Fibroblast of the aortic adventitia (primary cell): ENCODE results near the gene RPS21. TPM values are rescaled to one million over a fixed set of nuclear protein-coding genes. Genes with fewer than 3 reads are reported as not detected.
A peak's percentile ranks its signal among the peaks of the same experiment; 100 is the strongest.
"Not testable (repeated sequence)": the region's sequence is repeated elsewhere in the genome, so short reads cannot be mapped to it uniquely, and the experiment has no call there.

Experiments
- DNase-seq: peaks from one replicate; pipeline ENCODE4 v3.0.0-alpha.2; 2010; ENCODE audit warnings: low read depth
- H3K4me3 ChIP-seq: 2 replicates; pipeline ENCODE4 v1.5.1; 2011; ENCODE audit warnings: low read depth, mild to moderate bottlenecking, control low read depth, low read length, moderate library complexity
- CTCF ChIP-seq: IDR thresholded peaks from 2 replicates; pipeline ENCODE4 v1.5.1; 2011; ENCODE audit warnings: mild to moderate bottlenecking, low read length, control low read depth, inconsistent platforms; ENCODE audit not compliant: insufficient read depth
- total RNA-seq: library from RNA; depleted of rRNA; stranded (reverse); fragments of >200 nt; gene quantifications from 2 replicates; pipeline ENCODE4 v1.2.3, GENCODE V29; 2012; ENCODE audit warnings: low replicate concordance

Gene RPS21
- total RNA-seq, 1 donor, result 1,887 TPM

GRCh38 chr20:62369815-62370114 lies 17.1 kb upstream of the RPS21 start:
- H3K4me3 ChIP-seq, result no peak overlapping the region
- TF ChIP-seq CTCF, result no peak
- DNase-seq, result no peak

DNA sequence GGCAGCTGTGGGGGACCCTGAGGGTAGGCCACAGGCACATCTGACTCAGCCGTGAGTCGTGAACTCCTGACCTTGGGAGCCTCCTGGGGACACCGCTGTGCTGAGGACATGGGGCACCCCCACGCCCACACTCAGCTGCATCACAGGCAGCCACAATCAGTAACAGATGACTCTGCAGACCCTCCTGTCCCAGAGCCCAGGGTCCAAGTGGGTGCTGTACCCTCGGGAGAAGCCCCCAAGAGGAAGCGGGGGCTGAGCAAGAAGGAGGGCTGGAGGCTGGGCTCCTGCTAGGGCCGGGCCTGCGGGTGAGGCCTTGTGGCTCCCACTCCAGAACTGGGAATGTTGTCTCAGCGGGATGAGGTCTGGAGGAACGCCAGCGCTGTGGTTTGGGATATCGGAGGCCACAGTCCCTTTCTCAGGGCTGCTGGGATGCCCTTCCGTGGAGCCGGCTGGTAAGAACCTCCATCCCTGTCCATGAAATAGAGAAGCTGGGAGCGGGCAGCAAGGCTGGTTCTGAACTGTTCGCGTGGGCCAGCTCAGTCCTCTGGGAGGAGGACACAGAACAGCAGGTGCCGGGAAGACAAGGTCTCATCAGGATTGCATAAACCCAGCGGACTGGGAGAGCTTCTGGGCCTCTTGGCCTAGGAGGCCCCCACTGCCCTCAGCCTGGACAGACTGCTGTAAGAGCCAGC lies 16.6 kb upstream of the RPS21 start:
- DNase-seq, result peak; percentile 83
- no peak overlapping the region for H3K4me3 ChIP-seq
- no peak for TF ChIP-seq CTCF

GRCh38 chr20:62370807-62371587 lies 15.9 kb upstream of the RPS21 start:
- TF ChIP-seq CTCF, result no peak
- no peak for DNase-seq

GRCh38 chr20:62371588-62372041 lies 15.3 kb upstream of the RPS21 start:
- H3K4me3 ChIP-seq, result no peak overlapping the region
- no peak for DNase-seq
- TF ChIP-seq CTCF, result no peak

More at GRCh38 chr20:62370807-62371587, 15.9 kb upstream of the RPS21 start:
- H3K4me3 ChIP-seq, result no peak overlapping the region

DNA sequence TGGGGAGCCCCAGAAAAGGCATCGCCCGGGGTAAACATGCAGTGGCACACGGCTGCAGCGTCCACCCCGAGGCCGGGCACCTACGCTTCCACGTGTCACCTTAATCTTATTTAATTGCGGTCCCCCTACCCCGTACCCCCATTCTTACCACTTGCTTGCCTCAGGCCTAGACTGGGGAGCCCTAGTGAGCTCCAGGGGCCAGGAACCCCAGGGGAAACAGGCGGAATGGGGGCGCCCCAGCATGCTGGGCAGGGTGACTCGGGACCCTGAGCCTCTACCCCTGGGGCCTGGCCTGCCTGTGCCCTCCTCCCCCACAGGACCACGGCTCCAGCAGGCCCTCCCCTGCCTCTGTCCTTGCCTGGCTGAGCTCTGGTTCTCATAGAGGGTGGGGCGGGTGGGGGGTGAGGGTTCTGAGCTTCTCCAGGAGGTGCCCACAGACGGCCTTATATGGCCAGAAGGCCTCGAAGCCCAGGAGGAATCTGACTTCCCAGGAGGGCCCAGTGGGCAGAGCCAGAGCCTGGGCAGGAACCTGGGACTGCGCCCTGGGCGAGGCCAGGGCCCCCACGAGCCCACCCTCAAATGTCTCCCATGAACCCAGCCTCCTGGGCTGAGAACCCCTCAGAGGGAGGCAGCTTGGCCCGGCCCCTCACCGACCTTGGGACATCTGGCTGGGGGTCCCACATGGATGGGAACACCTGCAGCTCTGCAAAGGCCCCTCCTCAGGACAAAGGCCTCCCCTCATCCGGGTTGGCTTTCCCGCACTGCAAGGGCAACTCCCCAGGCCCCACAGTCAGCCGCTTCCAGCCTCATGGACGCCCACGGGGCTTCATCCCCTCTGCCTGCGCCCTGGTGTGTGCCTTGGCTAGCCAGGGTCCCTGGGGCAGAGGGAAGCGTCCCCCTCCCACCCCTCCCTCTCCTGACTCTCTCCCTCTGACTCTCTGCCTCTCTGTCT lies 14.6 kb upstream of the RPS21 start:
- TF ChIP-seq CTCF, result no peak
- no peak overlapping the region for H3K4me3 ChIP-seq
- DNase-seq, result no peak

GRCh38 chr20:62373631-62374179 lies 13.2 kb upstream of the RPS21 start:
- DNase-seq, H3K4me3 ChIP-seq: not testable (repeated sequence)
